Calu3 (cell line): ENCODE results near the gene GUCY1A2. TPM values are rescaled to one million over a fixed set of nuclear protein-coding genes. Genes with fewer than 3 reads are reported as not detected.

Experiments
- BruUV-seq: library from RNA; stranded (reverse); fragments of 400-500 nt; replicated peaks from 2 replicates; lab custom pipeline; 2021; lab: Mats Ljungman, UMichigan
- CTCF ChIA-PET: fragments of 300-600 bp; sonication (Branson Sonifier 250); formaldehyde crosslinking; loops from one replicate; lab custom pipeline; 2022; ENCODE audit warnings: antibody characterized with exemption; lab: Charles Lee
- DNase-seq: peaks from one replicate; pipeline ENCODE4 v3.0.0; 2022
- H3K27ac Mint-ChIP-seq: one replicate; pipeline ENCODE4 v1.8.0; 2022; ENCODE audit warnings: mixed read lengths; ENCODE audit not compliant: unreplicated experiment
- H3K27me3 Mint-ChIP-seq: one replicate; pipeline ENCODE4 v1.8.0; 2022; ENCODE audit warnings: mixed read lengths; ENCODE audit not compliant: unreplicated experiment
- H3K36me3 Mint-ChIP-seq: one replicate; pipeline ENCODE4 v1.8.0; 2022; ENCODE audit warnings: mild to moderate bottlenecking, moderate library complexity, mixed read lengths; ENCODE audit not compliant: insufficient read depth, unreplicated experiment
- H3K4me1 Mint-ChIP-seq: one replicate; pipeline ENCODE4 v1.8.0; 2022; ENCODE audit warnings: mild to moderate bottlenecking, low read depth, mixed read lengths; ENCODE audit not compliant: unreplicated experiment
- H3K4me3 Mint-ChIP-seq: one replicate; pipeline ENCODE4 v1.8.0; 2022; ENCODE audit warnings: mild to moderate bottlenecking, low read depth, moderate library complexity, mixed read lengths; ENCODE audit not compliant: unreplicated experiment
- H3K9me3 Mint-ChIP-seq: one replicate; pipeline ENCODE4 v1.8.0; 2022; ENCODE audit warnings: low read depth, mixed read lengths; ENCODE audit not compliant: unreplicated experiment
- CTCF ChIP-seq: fragments of 200-600 bp; IDR thresholded peaks from one replicate; pipeline ENCODE4 v1.8.0; 2022; ENCODE audit warnings: antibody characterized with exemption; ENCODE audit not compliant: unreplicated experiment
- intact Hi-C: fragments of 100-400 bp; cut with micrococcal nuclease; formaldehyde crosslinking; loops from one replicate; pipeline ENCODE4 v1.10.0; 2022; ENCODE audit not compliant: unreplicated experiment
- total RNA-seq: library from RNA; stranded (reverse); gene quantifications from 2 replicates; pipeline ENCODE4 v1.2.3, GENCODE V29; 2022

GUCY1A2 gene
- total RNA-seq, 1 experiment from 2014 or later, result not detected

GRCh38 chr11:106989078-106989455 is 29.2 kb downstream of the GUCY1A2 start:
- BruUV-seq, result no TSS peak
- no peak overlapping the region for H3K4me3 Mint-ChIP-seq
- no peaks in the 10 kb centered on the region for H3K27me3 Mint-ChIP-seq
- H3K4me1 Mint-ChIP-seq, result no peaks in the 10 kb centered on the region
- H3K36me3 Mint-ChIP-seq, result no peaks in the 10 kb centered on the region
- no peak for DNase-seq
- H3K9me3 Mint-ChIP-seq, result no peaks in the 10 kb centered on the region
- CTCF ChIA-PET, result no interaction called here
- intact Hi-C loops, result no loop called here
- no peak overlapping the region for H3K27ac Mint-ChIP-seq
- no peak for TF ChIP-seq CTCF

- H3K27ac Mint-ChIP-seq, result no peak overlapping the region
- H3K4me1 Mint-ChIP-seq, result no peaks in the 10 kb centered on the region
- H3K9me3 Mint-ChIP-seq, result no peaks in the 10 kb centered on the region
- no peak for DNase-seq
- CTCF ChIA-PET, result no interaction called here
- H3K27me3 Mint-ChIP-seq, result no peaks in the 10 kb centered on the region
- intact Hi-C loops, result no loop called here
- no peaks in the 10 kb centered on the region for H3K36me3 Mint-ChIP-seq
- BruUV-seq, result no TSS peak
- no peak overlapping the region for H3K4me3 Mint-ChIP-seq
- TF ChIP-seq CTCF, result no peak
Observed at GRCh38 chr11:106988151-106989077, 29.9 kb downstream of the GUCY1A2 start.

DNA sequence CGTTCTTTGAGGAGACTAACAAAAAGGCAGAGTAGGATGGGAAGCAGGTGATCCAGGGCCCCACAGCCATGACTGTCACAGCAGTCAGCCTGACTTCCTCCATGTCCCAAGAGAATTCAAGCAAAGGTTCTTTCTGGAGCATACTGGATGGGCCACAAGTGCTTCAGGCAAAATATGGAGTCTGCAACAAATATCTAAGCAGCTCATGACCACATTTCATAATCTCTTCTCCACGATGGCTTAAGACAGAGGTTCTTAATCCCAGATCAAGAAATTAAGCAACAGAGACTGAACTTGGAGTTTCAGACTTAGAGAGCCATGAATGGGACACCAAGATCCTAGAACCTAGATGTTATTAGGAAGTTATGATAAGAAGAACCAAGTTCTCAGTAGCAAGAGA is 31.6 kb downstream of the GUCY1A2 start:
- intact Hi-C loops, result no loop called here
- H3K27me3 Mint-ChIP-seq, result no peaks in the 10 kb centered on the region
- BruUV-seq, result no TSS peak
- CTCF ChIA-PET, result no interaction called here
- H3K36me3 Mint-ChIP-seq, result no peaks in the 10 kb centered on the region
- DNase-seq, result no peak
- no peak overlapping the region for H3K4me3 Mint-ChIP-seq
- TF ChIP-seq CTCF, result no peak
- H3K9me3 Mint-ChIP-seq, result no peaks in the 10 kb centered on the region
- no peak overlapping the region for H3K27ac Mint-ChIP-seq
- no peaks in the 10 kb centered on the region for H3K4me1 Mint-ChIP-seq

DNA sequence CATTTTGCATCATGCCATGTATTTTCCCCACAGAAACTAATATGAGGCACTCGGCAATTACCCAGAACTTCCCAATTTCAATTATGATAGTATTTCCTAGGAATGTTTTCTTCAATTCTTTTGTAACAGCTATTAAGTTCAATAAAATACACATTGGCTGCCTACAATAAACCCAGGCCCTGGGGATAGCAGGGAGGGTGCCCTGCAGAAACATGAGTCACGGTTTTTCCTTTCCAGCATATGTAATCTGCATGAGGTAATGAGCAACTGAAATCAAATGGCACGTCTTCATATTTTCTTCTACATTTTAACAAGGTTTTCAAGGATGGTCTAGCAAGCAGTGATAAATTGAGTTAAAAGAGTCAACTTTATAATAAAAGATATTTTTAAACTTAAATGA is 32.0 kb downstream of the GUCY1A2 start:
- H3K27me3 Mint-ChIP-seq, result no peaks in the 10 kb centered on the region
- DNase-seq, result no peak
- no peak for TF ChIP-seq CTCF
- no peak overlapping the region for H3K27ac Mint-ChIP-seq
- intact Hi-C loops, result no loop called here
- H3K4me1 Mint-ChIP-seq, result no peaks in the 10 kb centered on the region
- H3K9me3 Mint-ChIP-seq, result no peaks in the 10 kb centered on the region
- no peak overlapping the region for H3K4me3 Mint-ChIP-seq
- CTCF ChIA-PET, result no interaction called here
- BruUV-seq, result no TSS peak
- no peaks in the 10 kb centered on the region for H3K36me3 Mint-ChIP-seq
